Kidney (tissue), 14 donors: Measurements from ENCODE around the gene KLHL41. TPM values are rescaled to one million over a fixed set of nuclear protein-coding genes. Genes with fewer than 3 reads are reported as not detected.

Experiments used
- DNase-seq, 5 donors: peaks; one replicate each; pipeline ENCODE4 v3.0.0-alpha.2; 2013 to 2020
- FAIRE-seq: peaks from 2 replicates; lab custom pipeline; 2012; peaks lifted over from hg19 to GRCh38; lab: Jason Lieb, UNC
- H3K27ac ChIP-seq, 2 donors: one replicate each; pipeline ENCODE4 v1.7.0; 2013; ENCODE audit warnings: low read depth in 2 of 2, low read length in 2 of 2, inconsistent platforms in 1 of 2
- H3K27me3 ChIP-seq: one replicate; pipeline ENCODE4 v1.7.1; 2013; ENCODE audit warnings: low read length, inconsistent platforms; ENCODE audit not compliant: control insufficient read depth, insufficient read depth
- H3K36me3 ChIP-seq, 3 donors: one replicate each; pipeline versions ENCODE4 v1.7.0 to v1.7.1; 2013; ENCODE audit warnings: low read length in 3 of 3, control low read depth in 1 of 3, inconsistent platforms in 1 of 3; ENCODE audit not compliant: insufficient read depth in 3 of 3, control insufficient read depth in 2 of 3
- H3K4me1 ChIP-seq, 3 donors: one replicate each; pipeline versions ENCODE4 v1.7.0 to v1.7.1; 2013; ENCODE audit warnings: low read length in 3 of 3, inconsistent platforms in 1 of 3, low read depth in 1 of 3; ENCODE audit not compliant: control insufficient read depth in 2 of 3, insufficient read depth in 2 of 3
- H3K4me3 ChIP-seq, 3 donors: one replicate each; pipeline versions ENCODE4 v1.7.0 to v1.8.1; 2013; ENCODE audit warnings: low read length in 3 of 3, control low read depth in 1 of 3, inconsistent platforms in 1 of 3
- H3K9ac ChIP-seq, 3 donors: one replicate each; pipeline versions ENCODE4 v1.7.0 to v1.7.1; 2013; ENCODE audit warnings: low read length in 3 of 3, control low read depth in 1 of 3, inconsistent platforms in 1 of 3
- H3K9me3 ChIP-seq, 3 donors: one replicate each; pipeline versions ENCODE4 v1.7.0 to v1.7.1; 2013; ENCODE audit warnings: low read length in 3 of 3, control low read depth in 1 of 3, inconsistent platforms in 1 of 3; ENCODE audit not compliant: control insufficient read depth in 2 of 3, insufficient read depth in 1 of 3
- intact Hi-C: fragments of 100-400 bp; cut with DNase I; formaldehyde crosslinking; loops from one replicate; pipeline ENCODE4 v1.11.1; 2022
- polyA plus RNA-seq: library from polyadenylated mRNA; stranded (reverse); fragments of 350-450 nt; fragmentation: Illumina TruSeq; extraction: RNeasy Lipid Tissue Mini Kit (QIAGEN cat#74804); gene quantifications from one replicate; pipeline ENCODE4 v1.2.3, GENCODE V29; 2014; ENCODE audit warnings: low read depth, low replicate concordance; ENCODE audit not compliant: insufficient read depth
- total RNA-seq: library from RNA; stranded (reverse); fragmentation: NEBNext Ultra II Directional; extraction: Animal tissue kit (Norgen Biotek cat#: 25700); gene quantifications from one replicate; pipeline ENCODE4 v1.2.1, GENCODE V29; 2021
- TF ChIP-seq, protein P1 (sequence below): IDR thresholded peaks from 3 replicates; pipeline ENCODE4 v1.5.1; 2012; ENCODE audit warnings: mild to moderate bottlenecking, moderate library complexity, borderline replicate concordance; ENCODE audit not compliant: insufficient read depth; ENCODE audit errors: extremely low read depth
- donor health status: control.
- donor health status: control.
- donor health status: control.
- donor health status: control.
- donor health status: control.
- donor health status: DM: yes; HTN: yes; CAD: no.
- donor health status: Normal renal cell carcinoma (clear cell type).

The KLHL41 gene
- total and polyA plus RNA-seq, 2 donors from 2014 or later: 0.71 to 1.8 TPM

- no peak for FAIRE-seq
- intact Hi-C loops: no loop called here
Measured at GRCh38 chr2:169571571-169571970, 62.1 kb downstream of the KLHL41 start.

GRCh38 chr2:169572189-169572588, 62.7 kb downstream of the KLHL41 start:
- H3K4me1 ChIP-seq: peaks cover 0 to 4% (median 0%) of the 10 kb centered on the region in 3 donors
- no peak overlapping the region for H3K9ac ChIP-seq

More at GRCh38 chr2:169571571-169571970, 62.1 kb downstream of the KLHL41 start:
- no peak overlapping the region for H3K9ac ChIP-seq
- DNase-seq: no peak
- peaks cover 0 to 4% (median 0%) of the 10 kb centered on the region in 3 donors for H3K4me1 ChIP-seq
- H3K4me3 ChIP-seq: no peak overlapping the region
- no peaks in the 10 kb centered on the region for H3K36me3 ChIP-seq
- no peaks in the 10 kb centered on the region for H3K27me3 ChIP-seq
- no peak overlapping the region for H3K27ac ChIP-seq
- no peaks in the 10 kb centered on the region for H3K9me3 ChIP-seq
- TF ChIP-seq, protein P1, sequence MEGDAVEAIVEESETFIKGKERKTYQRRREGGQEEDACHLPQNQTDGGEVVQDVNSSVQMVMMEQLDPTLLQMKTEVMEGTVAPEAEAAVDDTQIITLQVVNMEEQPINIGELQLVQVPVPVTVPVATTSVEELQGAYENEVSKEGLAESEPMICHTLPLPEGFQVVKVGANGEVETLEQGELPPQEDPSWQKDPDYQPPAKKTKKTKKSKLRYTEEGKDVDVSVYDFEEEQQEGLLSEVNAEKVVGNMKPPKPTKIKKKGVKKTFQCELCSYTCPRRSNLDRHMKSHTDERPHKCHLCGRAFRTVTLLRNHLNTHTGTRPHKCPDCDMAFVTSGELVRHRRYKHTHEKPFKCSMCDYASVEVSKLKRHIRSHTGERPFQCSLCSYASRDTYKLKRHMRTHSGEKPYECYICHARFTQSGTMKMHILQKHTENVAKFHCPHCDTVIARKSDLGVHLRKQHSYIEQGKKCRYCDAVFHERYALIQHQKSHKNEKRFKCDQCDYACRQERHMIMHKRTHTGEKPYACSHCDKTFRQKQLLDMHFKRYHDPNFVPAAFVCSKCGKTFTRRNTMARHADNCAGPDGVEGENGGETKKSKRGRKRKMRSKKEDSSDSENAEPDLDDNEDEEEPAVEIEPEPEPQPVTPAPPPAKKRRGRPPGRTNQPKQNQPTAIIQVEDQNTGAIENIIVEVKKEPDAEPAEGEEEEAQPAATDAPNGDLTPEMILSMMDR: no peak

GRCh38 chr2:169572821-169573159, 63.3 kb downstream of the KLHL41 start:
- Histone ChIP-seq H3K27me3 (no peaks in the 10 kb centered on the region), H3K4me1 (peaks cover 0 to 4% (median 0%) of the 10 kb centered on the region in 3 donors), H3K36me3 (no peaks in the 10 kb centered on the region), H3K4me3 (peak overlapping the region; percentile 74 to 90 (median 81)), H3K27ac (peak overlapping the region in 1 of 2 donors; percentile 59), H3K9me3 (no peaks in the 10 kb centered on the region), H3K9ac (peak overlapping the region; percentile 37 to 90 (median 44))
- intact Hi-C loops: no loop called here
- FAIRE-seq (no peak), DNase-seq (no peak)
- TF ChIP-seq, protein P1: no peak

More at GRCh38 chr2:169572189-169572588, 62.7 kb downstream of the KLHL41 start:
- Histone ChIP-seq H3K4me3 (no peak overlapping the region), H3K36me3 (no peaks in the 10 kb centered on the region), H3K9me3 (no peaks in the 10 kb centered on the region), H3K27ac (no peak overlapping the region), H3K27me3 (no peaks in the 10 kb centered on the region)
- TF ChIP-seq, protein P1: no peak
- intact Hi-C loops: no loop called here
- DNase-seq (no peak), FAIRE-seq (no peak)
